ENCODE measurements around the gene FAM184A.

Gene FAM184A

GRCh38 chr6:118993358-118993757 is 85.1 kb downstream of the FAM184A start:
- Histone ChIP-seq H3K4me1 (ENCODE audit: control insufficient read depth, insufficient read depth, low read length) (no peaks in the 10 kb centered on the region), H3K9me3 (ENCODE audit: control insufficient read depth, low read length) (no peaks in the 10 kb centered on the region), H3K27me3 (ENCODE audit: control insufficient read depth, insufficient read depth, low read length) (no peaks in the 10 kb centered on the region), H3K4me3 (ENCODE audit: low read length) (no peak overlapping the region), H3K36me3 (ENCODE audit: control insufficient read depth, insufficient read depth, low read length) (no peaks in the 10 kb centered on the region), H3K9ac (ENCODE audit: low read length) (no peak overlapping the region)

DNA sequence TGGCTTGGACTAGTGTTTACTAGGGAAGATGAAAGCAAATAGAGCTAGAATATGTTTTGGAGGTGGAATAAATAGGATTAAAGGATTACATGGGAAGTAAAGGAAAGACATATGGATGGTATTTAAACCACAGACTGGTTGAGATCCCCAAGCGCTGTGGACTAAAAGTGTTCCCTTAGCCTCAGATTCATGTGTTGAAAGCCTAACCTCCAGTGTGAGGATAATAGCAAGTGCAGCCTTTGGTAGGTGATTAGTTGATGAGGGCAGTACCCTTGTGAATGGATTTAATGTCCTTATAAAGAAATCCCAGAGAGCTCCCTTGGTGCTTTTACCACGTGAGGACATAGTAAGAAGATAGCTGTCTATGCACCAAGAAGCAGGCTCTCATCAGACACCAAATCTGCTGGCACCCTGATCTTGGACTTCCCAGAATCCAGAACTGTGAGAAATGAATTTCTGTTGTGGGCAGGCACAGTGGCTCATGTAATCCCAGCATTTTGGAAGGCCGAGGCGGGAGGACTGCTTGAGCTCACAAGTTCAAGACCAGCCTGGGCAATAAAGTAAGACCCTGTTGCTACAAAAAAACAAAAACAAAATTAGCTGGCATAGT is 86.2 kb downstream of the FAM184A start:
- no peaks in the 10 kb centered on the region for H3K4me1 ChIP-seq (ENCODE audit: control insufficient read depth, insufficient read depth, low read length)
- H3K27me3 ChIP-seq (ENCODE audit: control insufficient read depth, insufficient read depth, low read length): no peaks in the 10 kb centered on the region
- no peaks in the 10 kb centered on the region for H3K36me3 ChIP-seq (ENCODE audit: control insufficient read depth, insufficient read depth, low read length)
- H3K9me3 ChIP-seq (ENCODE audit: control insufficient read depth, low read length): no peaks in the 10 kb centered on the region
- H3K4me3 ChIP-seq (ENCODE audit: low read length): no peak overlapping the region
- H3K9ac ChIP-seq (ENCODE audit: low read length): no peak overlapping the region

- Histone ChIP-seq H3K9ac (ENCODE audit: low read length) (no peak overlapping the region), H3K9me3 (ENCODE audit: control insufficient read depth, low read length) (no peaks in the 10 kb centered on the region), H3K27me3 (ENCODE audit: control insufficient read depth, insufficient read depth, low read length) (no peaks in the 10 kb centered on the region), H3K36me3 (ENCODE audit: control insufficient read depth, insufficient read depth, low read length) (no peaks in the 10 kb centered on the region), H3K4me3 (ENCODE audit: low read length) (no peak overlapping the region), H3K4me1 (ENCODE audit: control insufficient read depth, insufficient read depth, low read length) (no peaks in the 10 kb centered on the region)
These were observed 92.2 kb downstream of the FAM184A start for GRCh38 chr6:118986312-118986711.

DNA sequence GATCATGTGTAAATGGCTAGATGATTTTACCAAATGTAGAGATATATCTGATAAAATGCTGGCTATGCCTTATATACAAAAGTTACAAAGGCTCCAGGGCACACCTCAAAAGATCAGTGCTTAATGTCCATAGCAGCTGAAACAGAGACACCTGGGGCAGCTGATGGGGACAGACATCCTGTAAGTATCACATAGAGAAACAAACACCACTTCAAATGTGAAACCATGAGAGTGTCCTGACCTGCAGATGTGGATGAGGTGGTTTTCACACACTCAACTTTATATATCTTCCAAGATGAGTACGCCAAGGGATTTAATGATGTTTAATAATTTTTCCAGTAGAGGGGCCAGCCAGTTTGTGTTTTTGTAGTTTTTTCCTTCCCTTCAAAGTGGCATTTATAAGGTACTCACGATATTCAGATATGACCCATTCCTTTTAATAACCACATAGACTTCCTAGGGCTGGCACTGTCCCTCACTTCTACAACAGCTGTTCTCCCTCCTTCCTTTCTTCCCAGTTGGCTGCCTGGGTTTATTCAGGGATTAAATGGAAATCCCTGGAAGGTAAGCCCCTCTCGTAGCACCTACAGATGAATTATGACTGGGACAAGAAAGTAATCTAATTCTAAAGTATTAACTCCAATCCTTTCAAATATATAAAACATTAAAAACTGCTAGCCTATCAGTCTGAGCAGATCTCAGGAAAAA is 93.2 kb downstream of the FAM184A start:
- H3K4me3 ChIP-seq (ENCODE audit: low read length): no peak overlapping the region
- H3K9ac ChIP-seq (ENCODE audit: low read length): no peak overlapping the region
- no peaks in the 10 kb centered on the region for H3K36me3 ChIP-seq (ENCODE audit: control insufficient read depth, insufficient read depth, low read length)
- no peaks in the 10 kb centered on the region for H3K4me1 ChIP-seq (ENCODE audit: control insufficient read depth, insufficient read depth, low read length)
- H3K9me3 ChIP-seq (ENCODE audit: control insufficient read depth, low read length): no peaks in the 10 kb centered on the region
- no peaks in the 10 kb centered on the region for H3K27me3 ChIP-seq (ENCODE audit: control insufficient read depth, insufficient read depth, low read length)

DNA sequence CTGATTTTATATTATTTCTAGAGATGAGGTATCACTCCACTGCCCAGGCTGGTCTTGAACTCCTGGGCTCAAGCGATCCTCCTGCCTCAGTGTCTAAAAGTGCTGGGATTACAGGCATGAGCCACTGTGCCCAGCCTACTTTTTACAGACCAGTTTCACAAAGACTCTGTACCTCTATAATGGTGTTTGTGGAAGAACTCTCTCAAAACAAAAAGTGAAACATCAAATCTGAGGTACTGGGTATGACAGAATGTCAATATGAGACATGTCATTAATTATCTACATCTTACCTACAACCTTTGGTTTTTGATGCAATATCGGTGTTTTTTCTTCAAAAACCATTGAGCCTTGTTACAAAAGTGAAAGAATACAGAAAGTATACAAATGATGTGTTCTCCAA is 94.1 kb downstream of the FAM184A start:
- Histone ChIP-seq H3K9me3 (ENCODE audit: control insufficient read depth, low read length) (no peaks in the 10 kb centered on the region), H3K9ac (ENCODE audit: low read length) (no peak overlapping the region)

DNA sequence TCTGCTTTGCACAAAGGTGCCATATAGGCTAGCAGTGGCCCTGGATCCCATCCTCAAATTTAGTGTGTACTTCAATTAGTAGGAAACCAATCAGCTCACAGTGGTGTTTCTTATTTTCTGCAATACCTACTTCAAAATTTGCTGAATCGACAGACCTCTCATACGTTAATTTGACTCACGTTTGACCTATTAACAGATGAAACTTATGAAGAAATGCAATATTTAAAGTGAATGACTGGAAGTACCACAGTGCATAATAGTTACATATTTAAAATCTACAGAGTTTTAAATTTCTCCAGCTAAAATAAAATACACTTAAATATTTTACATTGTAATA is 95.9 kb downstream of the FAM184A start:
- Histone ChIP-seq H3K4me1 (ENCODE audit: control insufficient read depth, insufficient read depth, low read length) (no peaks in the 10 kb centered on the region), H3K4me3 (ENCODE audit: low read length) (no peak overlapping the region), H3K27me3 (ENCODE audit: control insufficient read depth, insufficient read depth, low read length) (no peaks in the 10 kb centered on the region), H3K36me3 (ENCODE audit: control insufficient read depth, insufficient read depth, low read length) (no peaks in the 10 kb centered on the region), H3K9me3 (ENCODE audit: control insufficient read depth, low read length) (no peaks in the 10 kb centered on the region), H3K9ac (ENCODE audit: low read length) (no peak overlapping the region)

More for the DNA sequence above, 94.1 kb downstream of the FAM184A start:
- Histone ChIP-seq H3K4me1 (ENCODE audit: control insufficient read depth, insufficient read depth, low read length) (no peaks in the 10 kb centered on the region), H3K27me3 (ENCODE audit: control insufficient read depth, insufficient read depth, low read length) (no peaks in the 10 kb centered on the region), H3K4me3 (ENCODE audit: low read length) (no peak overlapping the region), H3K36me3 (ENCODE audit: control insufficient read depth, insufficient read depth, low read length) (no peaks in the 10 kb centered on the region)

GRCh38 chr6:118981884-118982574 is 96.4 kb downstream of the FAM184A start:
- H3K27me3 ChIP-seq (ENCODE audit: control insufficient read depth, insufficient read depth, low read length): no peaks in the 10 kb centered on the region

DNA sequence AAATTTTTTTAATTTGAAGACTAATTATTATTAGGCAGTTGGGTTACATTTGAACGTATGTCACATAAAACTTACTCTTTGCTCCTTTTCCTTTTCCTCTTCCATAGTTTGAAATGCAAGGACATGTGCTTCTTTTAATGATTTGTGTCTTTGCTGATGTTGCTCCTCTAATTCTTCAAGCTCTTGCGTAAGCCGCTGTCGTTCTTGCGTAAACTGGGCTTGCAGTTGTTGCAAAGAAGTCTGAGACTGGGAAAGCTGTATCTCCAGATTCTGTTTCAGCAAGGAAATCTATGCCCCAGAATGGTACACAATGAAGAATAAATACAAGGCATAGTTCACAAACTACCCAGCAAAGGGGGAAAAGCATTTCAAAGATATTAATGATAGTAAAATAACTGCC is 98.4 kb downstream of the FAM184A start:
- H3K9ac ChIP-seq (ENCODE audit: low read length): no peak overlapping the region
- H3K27me3 ChIP-seq (ENCODE audit: control insufficient read depth, insufficient read depth, low read length): no peaks in the 10 kb centered on the region
- H3K4me1 ChIP-seq (ENCODE audit: control insufficient read depth, insufficient read depth, low read length): no peaks in the 10 kb centered on the region
- H3K4me3 ChIP-seq (ENCODE audit: low read length): no peak overlapping the region
- no peaks in the 10 kb centered on the region for H3K36me3 ChIP-seq (ENCODE audit: control insufficient read depth, insufficient read depth, low read length)
- H3K9me3 ChIP-seq (ENCODE audit: control insufficient read depth, low read length): no peaks in the 10 kb centered on the region

More at GRCh38 chr6:118981884-118982574, 96.4 kb downstream of the FAM184A start:
- Histone ChIP-seq H3K36me3 (ENCODE audit: control insufficient read depth, insufficient read depth, low read length) (no peaks in the 10 kb centered on the region), H3K4me1 (ENCODE audit: control insufficient read depth, insufficient read depth, low read length) (no peaks in the 10 kb centered on the region), H3K9ac (ENCODE audit: low read length) (no peak overlapping the region), H3K4me3 (ENCODE audit: low read length) (no peak overlapping the region), H3K9me3 (ENCODE audit: control insufficient read depth, low read length) (no peaks in the 10 kb centered on the region)

DNA sequence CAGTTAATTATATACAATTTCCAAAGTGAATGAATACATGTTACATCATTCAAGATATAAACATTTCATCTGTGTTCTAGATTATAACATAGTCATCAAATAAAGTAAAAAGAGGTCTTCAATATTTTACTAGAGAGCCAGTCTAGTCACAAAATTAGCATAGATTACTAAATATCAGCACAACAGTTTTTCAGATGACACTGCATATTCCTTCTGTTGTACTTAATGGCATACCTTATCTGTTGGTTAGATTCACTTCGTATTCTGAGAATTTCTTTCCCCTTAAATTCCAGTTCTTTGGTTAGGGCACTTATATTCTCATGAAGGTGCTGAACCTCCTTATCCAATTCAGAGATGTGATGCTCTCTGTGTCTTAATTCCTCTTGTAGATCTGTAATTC is 103.7 kb downstream of the FAM184A start:
- Histone ChIP-seq H3K9me3 (ENCODE audit: control insufficient read depth, low read length) (no peaks in the 10 kb centered on the region), H3K27me3 (ENCODE audit: control insufficient read depth, insufficient read depth, low read length) (no peaks in the 10 kb centered on the region), H3K4me3 (ENCODE audit: low read length) (no peak overlapping the region), H3K4me1 (ENCODE audit: control insufficient read depth, insufficient read depth, low read length) (no peaks in the 10 kb centered on the region), H3K36me3 (ENCODE audit: control insufficient read depth, insufficient read depth, low read length) (no peaks in the 10 kb centered on the region), H3K9ac (ENCODE audit: low read length) (no peak overlapping the region)

DNA sequence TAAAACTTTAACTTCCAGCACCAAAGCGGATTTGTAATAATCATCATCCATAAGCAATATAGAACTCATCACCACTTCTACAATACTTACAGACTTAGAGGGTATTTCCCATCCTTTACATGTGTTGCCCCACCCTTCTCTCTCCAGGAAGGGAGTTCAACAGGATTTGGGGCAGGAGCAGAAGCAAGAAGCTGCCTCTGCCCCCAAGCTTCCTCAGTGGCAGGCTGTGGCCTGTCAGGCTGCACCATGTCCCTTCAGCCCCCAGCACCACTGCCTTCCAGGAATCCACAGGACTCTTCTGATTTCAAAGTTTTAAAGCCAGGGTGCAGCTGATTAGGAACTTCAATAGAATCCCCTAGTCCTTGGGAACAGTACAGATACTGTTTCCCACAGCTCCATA is 106.8 kb downstream of the FAM184A start:
- Histone ChIP-seq H3K9ac (ENCODE audit: low read length) (no peak overlapping the region), H3K9me3 (ENCODE audit: control insufficient read depth, low read length) (no peaks in the 10 kb centered on the region), H3K36me3 (ENCODE audit: control insufficient read depth, insufficient read depth, low read length) (no peaks in the 10 kb centered on the region), H3K4me3 (ENCODE audit: low read length) (no peak overlapping the region), H3K4me1 (ENCODE audit: control insufficient read depth, insufficient read depth, low read length) (no peaks in the 10 kb centered on the region), H3K27me3 (ENCODE audit: control insufficient read depth, insufficient read depth, low read length) (no peaks in the 10 kb centered on the region)

GRCh38 chr6:118970866-118971265 is 107.6 kb downstream of the FAM184A start:
- Histone ChIP-seq H3K4me3 (ENCODE audit: low read length) (no peak overlapping the region), H3K27me3 (ENCODE audit: control insufficient read depth, insufficient read depth, low read length) (no peaks in the 10 kb centered on the region), H3K4me1 (ENCODE audit: control insufficient read depth, insufficient read depth, low read length) (peaks cover under 1% of the 10 kb centered on the region), H3K36me3 (ENCODE audit: control insufficient read depth, insufficient read depth, low read length) (no peaks in the 10 kb centered on the region), H3K9ac (ENCODE audit: low read length) (no peak overlapping the region), H3K9me3 (ENCODE audit: control insufficient read depth, low read length) (no peaks in the 10 kb centered on the region)

DNA sequence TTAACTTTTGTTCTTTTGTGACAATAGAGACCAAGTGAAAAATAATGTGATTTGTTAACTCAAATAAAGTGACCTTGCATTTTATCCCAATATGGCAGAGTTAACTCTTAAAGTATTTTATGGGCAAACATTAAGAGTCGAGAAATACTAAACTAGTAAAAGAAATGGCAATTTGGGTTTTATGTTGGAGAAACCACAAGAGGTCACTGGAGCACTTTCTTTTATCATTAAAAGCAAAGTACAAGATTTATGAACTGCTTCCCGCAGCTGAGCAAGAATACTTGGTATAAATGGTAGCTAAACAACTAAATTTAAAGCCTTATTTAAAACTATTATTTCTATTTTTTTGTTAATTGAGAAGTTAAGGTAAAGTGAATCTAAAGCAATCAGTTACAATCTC is 110.0 kb downstream of the FAM184A start:
- no peaks in the 10 kb centered on the region for H3K27me3 ChIP-seq (ENCODE audit: control insufficient read depth, insufficient read depth, low read length)
- no peak overlapping the region for H3K4me3 ChIP-seq (ENCODE audit: low read length)
- H3K36me3 ChIP-seq (ENCODE audit: control insufficient read depth, insufficient read depth, low read length): no peaks in the 10 kb centered on the region

More for the DNA sequence above, 110.0 kb downstream of the FAM184A start:
- Histone ChIP-seq H3K9me3 (ENCODE audit: control insufficient read depth, low read length) (no peaks in the 10 kb centered on the region), H3K4me1 (ENCODE audit: control insufficient read depth, insufficient read depth, low read length) (peaks cover 9% of the 10 kb centered on the region), H3K9ac (ENCODE audit: low read length) (no peak overlapping the region)
